Large intestine (tissue), 3 donors: ENCODE data around the gene MIDN. TPM values are rescaled to one million over a fixed set of nuclear protein-coding genes. Genes with fewer than 3 reads are reported as not detected.
A peak's percentile ranks its signal among the peaks of the same experiment; 100 is the strongest.

Experiments
- DNase-seq, 2 donors: peaks; one replicate each; pipeline versions ENCODE4 v3.0.0 to v3.0.0-alpha.2; 2013
- H3K27ac ChIP-seq: one replicate; pipeline ENCODE4 v1.5.1; 2013; ENCODE audit warnings: low read length
- H3K27me3 ChIP-seq: 2 replicates; pipeline ENCODE4 v1.6.1; 2013; ENCODE audit warnings: low read length; ENCODE audit not compliant: control insufficient read depth, insufficient read depth
- H3K36me3 ChIP-seq: 2 replicates; pipeline ENCODE4 v1.6.1; 2013; ENCODE audit warnings: low read length; ENCODE audit not compliant: control insufficient read depth, insufficient read depth
- H3K4me1 ChIP-seq: one replicate; pipeline ENCODE4 v1.6.1; 2013; ENCODE audit warnings: low read length; ENCODE audit not compliant: control insufficient read depth, insufficient read depth
- H3K4me3 ChIP-seq: one replicate; pipeline ENCODE4 v1.5.1; 2013; ENCODE audit warnings: low read length
- H3K9me3 ChIP-seq: one replicate; pipeline ENCODE4 v1.6.1; 2013; ENCODE audit warnings: mild to moderate bottlenecking, low read depth, low read length, moderate library complexity; ENCODE audit not compliant: control insufficient read depth
- WGBS: methylation state at CpG from one replicate; pipeline ENCODE4 v1.1.5; 2013; ENCODE audit warnings: low lambda C conversion rate; ENCODE audit not compliant: insufficient coverage; 5-methylcytosine and 5-hydroxymethylcytosine counted together
- polyA plus RNA-seq: library from polyadenylated mRNA; unstranded; fragments of 120-200 nt; gene quantifications from one replicate; pipeline ENCODE4 v1.2.1, GENCODE V29; 2013

MIDN gene
- polyA plus RNA-seq, 1 donor: 110 TPM

GRCh38 chr19:1291761-1292418 is 43.5 kb downstream of the MIDN start:
- no CpG with 5 or more reads among the region's 25 CpGs for WGBS
- H3K4me3 ChIP-seq: peak overlapping the region; percentile 15
- DNase-seq: peak; percentile 60 to 76

GRCh38 chr19:1292419-1293151 is 44.2 kb downstream of the MIDN start:
- Histone ChIP-seq H3K36me3 (no peaks in the 10 kb centered on the region), H3K27me3 (no peaks in the 10 kb centered on the region), H3K4me1 (peaks cover 47% of the 10 kb centered on the region), H3K27ac (peak overlapping the region; percentile 91), H3K4me3 (no peak overlapping the region), H3K9me3 (no peaks in the 10 kb centered on the region)
- no peak for DNase-seq
- no CpG with 5 or more reads among the region's 17 CpGs for WGBS

More at GRCh38 chr19:1291761-1292418, 43.5 kb downstream of the MIDN start:
- H3K27me3 ChIP-seq: peaks cover 2% of the 10 kb centered on the region
- peak overlapping the region; percentile 91 for H3K27ac ChIP-seq
- H3K4me1 ChIP-seq: peaks cover 47% of the 10 kb centered on the region
- H3K36me3 ChIP-seq: no peaks in the 10 kb centered on the region
- no peaks in the 10 kb centered on the region for H3K9me3 ChIP-seq

GRCh38 chr19:1293782-1294604 is 45.6 kb downstream of the MIDN start:
- Histone ChIP-seq H3K4me1 (peaks cover 47% of the 10 kb centered on the region), H3K4me3 (no peak overlapping the region)

GRCh38 chr19:1294688-1295087 is 46.3 kb downstream of the MIDN start:
- DNase-seq: no peak
- H3K9me3 ChIP-seq: no peaks in the 10 kb centered on the region
- no peaks in the 10 kb centered on the region for H3K27me3 ChIP-seq
- no peak overlapping the region for H3K4me3 ChIP-seq
- WGBS: no CpG with 5 or more reads among the region's 14 CpGs
- no peak overlapping the region for H3K27ac ChIP-seq
- H3K4me1 ChIP-seq: peaks cover 41% of the 10 kb centered on the region
- H3K36me3 ChIP-seq: peaks cover 4% of the 10 kb centered on the region

More at GRCh38 chr19:1293782-1294604, 45.6 kb downstream of the MIDN start:
- Histone ChIP-seq H3K9me3 (no peaks in the 10 kb centered on the region), H3K27ac (no peak overlapping the region), H3K36me3 (peaks cover 4% of the 10 kb centered on the region), H3K27me3 (no peaks in the 10 kb centered on the region)
- no peak for DNase-seq
- no CpG with 5 or more reads among the region's 35 CpGs for WGBS

GRCh38 chr19:1295169-1296012 is 47.0 kb downstream of the MIDN start:
- Histone ChIP-seq H3K4me3 (no peak overlapping the region), H3K4me1 (peaks cover 34% of the 10 kb centered on the region), H3K9me3 (no peaks in the 10 kb centered on the region), H3K27me3 (no peaks in the 10 kb centered on the region), H3K36me3 (peaks cover 4% of the 10 kb centered on the region), H3K27ac (no peak overlapping the region)
- no peak for DNase-seq
- WGBS: no CpG with 5 or more reads among the region's 82 CpGs

GRCh38 chr19:1296078-1296477 is 47.7 kb downstream of the MIDN start:
- Histone ChIP-seq H3K4me1 (peaks cover 28% of the 10 kb centered on the region), H3K27ac (no peak overlapping the region), H3K9me3 (no peaks in the 10 kb centered on the region), H3K36me3 (peaks cover 8% of the 10 kb centered on the region), H3K4me3 (no peak overlapping the region), H3K27me3 (no peaks in the 10 kb centered on the region)
- DNase-seq: no peak
- no CpG with 5 or more reads among the region's 13 CpGs for WGBS

- no peaks in the 10 kb centered on the region for H3K9me3 ChIP-seq
- H3K27me3 ChIP-seq: no peaks in the 10 kb centered on the region
- H3K27ac ChIP-seq: no peak overlapping the region
- no peak for DNase-seq
- peaks cover 8% of the 10 kb centered on the region for H3K36me3 ChIP-seq
- H3K4me1 ChIP-seq: peaks cover 22% of the 10 kb centered on the region
- WGBS: no CpG with 5 or more reads among the region's 24 CpGs
- no peak overlapping the region for H3K4me3 ChIP-seq
These were observed 48.3 kb downstream of the MIDN start for GRCh38 chr19:1296575-1297271.

GRCh38 chr19:1298235-1298634 is 49.9 kb downstream of the MIDN start:
- WGBS: no CpG with 5 or more reads among the region's 8 CpGs
- Histone ChIP-seq H3K27ac (no peak overlapping the region), H3K27me3 (no peaks in the 10 kb centered on the region), H3K9me3 (no peaks in the 10 kb centered on the region), H3K4me3 (no peak overlapping the region), H3K36me3 (peaks cover 8% of the 10 kb centered on the region), H3K4me1 (peaks cover 11% of the 10 kb centered on the region)
- DNase-seq: no peak

- WGBS: no CpG with 5 or more reads among the region's 34 CpGs
- H3K36me3 ChIP-seq: peaks cover 8% of the 10 kb centered on the region
- peaks cover 15% of the 10 kb centered on the region for H3K4me1 ChIP-seq
- H3K27me3 ChIP-seq: no peaks in the 10 kb centered on the region
- no peak overlapping the region for H3K27ac ChIP-seq
- DNase-seq: no peak
- H3K9me3 ChIP-seq: no peaks in the 10 kb centered on the region
- H3K4me3 ChIP-seq: no peak overlapping the region
These were observed 51.4 kb downstream of the MIDN start for GRCh38 chr19:1299801-1300200.
